PC-3 (cell line): ENCODE measurements around the gene TRRAP.
"Not testable (repeated sequence)": the region's sequence is repeated elsewhere in the genome, so short reads cannot be mapped to it uniquely, and the experiment has no call there.

Experiments used
- CTCF ChIP-seq: fragments of 300-600 bp; sonication (generic); conservative IDR thresholded peaks from 2 replicates; pipeline ENCODE4 v1.5.1; 2017; ENCODE audit warnings: antibody characterized with exemption, low read depth, mild to moderate bottlenecking, low read length
- EZH2 ChIP-seq: fragments of 300-600 bp; sonication (generic); IDR thresholded peaks from one replicate; pipeline ENCODE4 v1.6.1; 2017; ENCODE audit warnings: antibody characterized with exemption, mild to moderate bottlenecking, low read length; ENCODE audit not compliant: unreplicated experiment
- EZH2phosphoT487 ChIP-seq: fragments of 300-600 bp; sonication (generic); IDR thresholded peaks from 2 replicates; pipeline ENCODE4 v1.6.1; 2018; ENCODE audit warnings: mild to moderate bottlenecking, antibody characterized with exemption, low read length, borderline replicate concordance

- not testable (repeated sequence) for TF ChIP-seq EZH2, CTCF, EZH2phosphoT487
Observed at GRCh38 chr7:99044858-99045257, 166.5 kb downstream of the TRRAP start.
